DMS53 treated with DMSO at 0.1 percent for 48 hours (cell line): Measurements from ENCODE around the gene KIAA0040.

Experiments used
- DNase-seq: peaks from one replicate; lab custom pipeline; 2025; ENCODE audit not compliant: unreplicated experiment; lab: John Stamatoyannopoulos, UW

KIAA0040 gene

GRCh38 chr1:175145899-175146528 is 46.6 kb downstream of the KIAA0040 start:
- DNase-seq, result no peak

- DNase-seq, result no peak
These were observed 54.0 kb downstream of the KIAA0040 start for GRCh38 chr1:175138579-175138978.

GRCh38 chr1:175137369-175137768 is 55.2 kb downstream of the KIAA0040 start:
- no peak for DNase-seq

- DNase-seq, result no peak
These were observed 56.3 kb downstream of the KIAA0040 start for GRCh38 chr1:175136246-175136645.

GRCh38 chr1:175134500-175134899 is 58.1 kb downstream of the KIAA0040 start:
- no peak for DNase-seq

GRCh38 chr1:175133673-175134435 is 58.7 kb downstream of the KIAA0040 start:
- DNase-seq, result no peak

GRCh38 chr1:175132436-175132835 is 60.1 kb downstream of the KIAA0040 start:
- no peak for DNase-seq

GRCh38 chr1:175131095-175131494 is 61.5 kb downstream of the KIAA0040 start:
- no peak for DNase-seq

- no peak for DNase-seq
These were observed 61.9 kb downstream of the KIAA0040 start for GRCh38 chr1:175130649-175131045.

GRCh38 chr1:175129997-175130648 is 62.5 kb downstream of the KIAA0040 start:
- no peak for DNase-seq

GRCh38 chr1:175129644-175129996 is 63.0 kb downstream of the KIAA0040 start:
- DNase-seq, result no peak

GRCh38 chr1:175129182-175129581 is 63.4 kb downstream of the KIAA0040 start:
- DNase-seq, result no peak

- no peak for DNase-seq
These were observed 64.1 kb downstream of the KIAA0040 start for GRCh38 chr1:175128523-175128922.

- no peak for DNase-seq
These were observed 65.0 kb downstream of the KIAA0040 start for GRCh38 chr1:175127565-175127964.

- no peak for DNase-seq
These were observed 66.2 kb downstream of the KIAA0040 start for GRCh38 chr1:175126347-175126746.

- no peak for DNase-seq
These were observed 67.7 kb downstream of the KIAA0040 start for GRCh38 chr1:175124861-175125260.

GRCh38 chr1:175120511-175120910 is 72.1 kb downstream of the KIAA0040 start:
- no peak for DNase-seq

GRCh38 chr1:175118375-175119367 is 73.9 kb downstream of the KIAA0040 start:
- no peak for DNase-seq

GRCh38 chr1:175116903-175117302 is 75.7 kb downstream of the KIAA0040 start:
- no peak for DNase-seq

- DNase-seq, result no peak
These were observed 76.3 kb downstream of the KIAA0040 start for GRCh38 chr1:175116210-175116798.

GRCh38 chr1:175114996-175115395 is 77.6 kb downstream of the KIAA0040 start:
- no peak for DNase-seq
